GM18526 (cell line): Measurements from ENCODE around the gene MAP1LC3A.

Experiments used
- POLR2A ChIP-seq: IDR thresholded peaks from 3 replicates; pipeline ENCODE4 v1.6.1; 2011; ENCODE audit not compliant: insufficient read length; ENCODE audit errors: extremely low read depth

Gene MAP1LC3A

GRCh38 chr20:34579191-34579978 lies 20.9 kb downstream of the MAP1LC3A start:
- TF ChIP-seq POLR2A: no peak

- TF ChIP-seq POLR2A: no peak
Observed at GRCh38 chr20:34579979-34580940, 21.7 kb downstream of the MAP1LC3A start.

DNA sequence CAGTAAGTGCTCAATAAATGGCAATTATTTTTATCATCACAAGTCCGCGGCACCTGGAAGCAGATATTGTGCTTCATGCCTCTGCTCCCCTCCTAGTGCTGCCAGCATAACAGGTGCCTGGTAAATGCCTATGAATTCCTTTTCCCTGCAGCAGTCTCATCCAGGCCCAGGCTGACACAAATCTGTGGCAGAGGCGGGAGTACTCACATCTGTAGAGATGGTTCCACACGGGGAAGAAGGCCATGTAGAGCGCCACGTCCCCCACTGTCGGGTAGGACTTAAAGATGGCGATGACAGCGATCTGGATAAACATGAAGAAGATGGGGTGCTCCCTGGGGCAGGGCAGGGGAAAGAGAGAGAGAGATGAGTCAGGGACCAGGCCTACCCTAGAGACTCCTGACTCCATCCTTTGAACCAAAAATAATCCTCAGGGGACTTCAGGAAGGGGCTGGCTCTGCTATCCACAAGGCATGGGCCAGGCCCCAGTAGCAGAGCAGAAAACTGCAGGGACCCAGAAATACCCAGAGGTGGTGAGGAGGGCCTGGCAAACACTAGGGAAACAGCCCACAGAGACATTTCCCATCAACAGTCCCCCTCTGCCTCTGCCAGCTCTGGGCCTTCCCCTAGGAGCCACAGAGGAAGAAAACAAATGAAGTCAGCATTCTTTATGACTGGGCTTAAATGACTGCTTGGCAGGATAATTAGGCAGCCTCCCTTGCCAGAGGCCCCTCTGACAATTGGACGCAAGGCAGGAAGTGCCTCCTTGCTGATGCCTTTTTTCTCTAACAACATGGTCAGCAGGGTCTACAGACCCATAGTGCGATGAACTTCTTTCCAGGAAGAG lies 23.0 kb downstream of the MAP1LC3A start:
- no peak for TF ChIP-seq POLR2A

GRCh38 chr20:34582221-34582620 lies 23.7 kb downstream of the MAP1LC3A start:
- TF ChIP-seq POLR2A: no peak

DNA sequence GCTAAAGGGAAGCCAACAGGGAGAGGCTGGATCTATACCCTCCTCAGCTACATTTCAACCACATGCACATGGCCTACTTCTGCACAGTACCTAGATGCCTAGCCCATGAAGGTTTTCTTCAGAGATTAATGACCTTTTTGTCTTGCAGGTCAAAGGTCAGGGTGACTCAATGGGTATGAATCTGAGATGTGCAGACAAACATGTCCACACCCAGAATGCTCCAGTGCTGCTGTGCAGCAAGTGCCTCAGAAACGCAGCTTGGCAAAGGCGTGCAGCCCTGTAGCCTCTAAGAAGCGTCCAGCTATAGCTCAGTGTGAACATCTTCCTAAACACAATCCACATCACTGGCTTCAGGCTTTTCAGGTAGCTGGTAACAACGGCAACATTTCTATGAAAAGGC lies 24.4 kb downstream of the MAP1LC3A start:
- no peak for TF ChIP-seq POLR2A

DNA sequence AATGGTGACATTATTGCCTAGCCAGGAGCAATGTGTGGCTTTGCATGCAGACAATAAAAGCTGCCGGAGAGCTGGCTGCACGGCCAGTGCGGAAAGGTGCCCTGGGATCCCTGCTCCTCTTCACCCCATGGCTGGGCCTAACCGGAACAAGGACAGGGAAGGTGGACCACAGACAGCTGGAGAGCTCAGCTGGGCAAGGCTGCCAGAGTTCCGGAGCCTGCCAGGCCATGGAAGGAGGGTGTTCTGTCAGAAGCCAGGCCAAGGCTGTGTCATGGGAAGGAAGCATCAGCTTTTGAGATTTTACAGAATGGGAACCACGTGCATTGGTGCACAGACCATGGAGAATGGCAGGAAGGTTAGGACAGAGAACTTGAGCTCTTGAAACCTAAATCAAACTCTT lies 25.0 kb downstream of the MAP1LC3A start:
- TF ChIP-seq POLR2A: no peak

GRCh38 chr20:34585019-34585418 lies 26.5 kb downstream of the MAP1LC3A start:
- TF ChIP-seq POLR2A: no peak

GRCh38 chr20:34586488-34587163 lies 28.1 kb downstream of the MAP1LC3A start:
- no peak for TF ChIP-seq POLR2A

DNA sequence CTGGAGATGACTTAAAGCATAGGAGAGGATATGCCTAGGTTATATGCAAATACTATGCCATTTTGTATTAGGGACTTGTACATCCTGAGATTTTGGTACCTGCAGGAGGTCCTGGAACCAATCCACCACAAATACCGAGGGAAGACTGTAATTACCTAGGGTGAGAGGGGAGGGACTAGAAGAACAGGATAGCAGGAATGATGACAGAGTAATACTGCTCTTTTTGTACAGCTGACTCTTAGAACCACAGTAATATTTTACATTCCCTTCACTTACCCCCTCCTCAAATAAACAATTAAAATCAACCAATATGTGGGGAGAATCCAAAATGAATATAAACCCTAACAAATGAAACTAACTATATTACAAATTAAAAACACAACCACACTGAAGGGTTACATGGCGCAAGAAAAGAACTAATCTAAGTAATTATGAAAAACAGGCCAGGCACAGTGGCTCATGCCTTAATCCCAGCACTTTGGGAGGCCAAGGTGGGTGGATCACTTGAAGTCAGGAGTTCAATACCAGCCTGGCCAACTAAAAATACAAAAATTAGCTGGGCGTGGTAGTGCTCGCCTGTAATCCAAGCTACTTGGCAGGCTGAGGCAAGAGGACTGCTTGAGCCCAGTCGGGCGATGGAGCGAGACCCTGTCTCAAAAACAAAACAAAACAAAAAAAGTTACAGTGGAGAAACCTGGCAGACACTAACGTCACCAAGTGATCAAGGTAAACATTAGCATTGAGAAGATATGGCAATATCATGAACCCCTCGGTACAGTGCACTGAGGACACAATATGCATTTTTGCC lies 37.1 kb downstream of the MAP1LC3A start:
- no peak for TF ChIP-seq POLR2A

GRCh38 chr20:34600892-34601653 lies 42.6 kb downstream of the MAP1LC3A start:
- TF ChIP-seq POLR2A: no peak

- TF ChIP-seq POLR2A: no peak
Observed at GRCh38 chr20:34604980-34605788, 46.7 kb downstream of the MAP1LC3A start.

- no peak for TF ChIP-seq POLR2A
Observed at GRCh38 chr20:34607066-34607465, 48.5 kb downstream of the MAP1LC3A start.
